ENCODE results near the gene THUMPD1.
"Not testable (repeated sequence)": the region's sequence is repeated elsewhere in the genome, so short reads cannot be mapped to it uniquely, and the experiment has no call there.

THUMPD1 gene, protein sequence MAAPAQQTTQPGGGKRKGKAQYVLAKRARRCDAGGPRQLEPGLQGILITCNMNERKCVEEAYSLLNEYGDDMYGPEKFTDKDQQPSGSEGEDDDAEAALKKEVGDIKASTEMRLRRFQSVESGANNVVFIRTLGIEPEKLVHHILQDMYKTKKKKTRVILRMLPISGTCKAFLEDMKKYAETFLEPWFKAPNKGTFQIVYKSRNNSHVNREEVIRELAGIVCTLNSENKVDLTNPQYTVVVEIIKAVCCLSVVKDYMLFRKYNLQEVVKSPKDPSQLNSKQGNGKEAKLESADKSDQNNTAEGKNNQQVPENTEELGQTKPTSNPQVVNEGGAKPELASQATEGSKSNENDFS

DNA sequence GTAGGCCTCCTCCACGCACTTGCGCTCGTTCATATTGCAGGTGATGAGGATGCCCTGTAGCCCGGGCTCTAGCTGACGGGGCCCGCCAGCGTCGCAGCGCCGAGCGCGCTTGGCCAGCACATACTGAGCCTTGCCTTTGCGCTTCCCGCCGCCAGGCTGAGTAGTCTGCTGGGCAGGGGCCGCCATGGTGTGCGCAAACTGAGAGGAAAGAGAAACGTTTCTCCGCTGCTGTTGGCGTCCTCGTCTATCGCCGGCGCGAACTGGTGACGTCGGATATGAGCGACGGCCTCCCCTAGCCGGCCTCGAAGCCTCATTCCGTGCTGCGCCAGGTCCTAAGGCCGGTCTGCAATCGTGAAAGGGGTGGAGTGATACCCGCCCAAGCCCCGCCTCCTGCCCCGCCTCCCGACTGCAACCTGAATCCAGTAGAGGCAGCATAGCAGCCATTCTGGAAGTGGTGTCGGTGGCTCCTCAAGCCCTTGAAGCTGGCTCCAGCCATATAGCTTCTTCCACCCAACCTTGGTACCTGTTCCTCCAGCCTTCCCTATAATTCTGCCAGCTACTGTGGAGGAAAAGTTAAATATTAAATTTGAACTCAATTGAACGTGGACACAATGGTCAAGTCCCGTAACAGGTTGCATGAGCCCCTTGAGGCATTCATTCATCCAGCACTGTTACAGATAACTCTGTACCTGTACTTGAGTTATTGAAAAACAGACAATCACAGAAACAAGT is at the start of gene THUMPD1:
THUMPD1 (minus strand) TSS at position 265 of the 732 bp plus-strand sequence; CDS start at position 186, 79 bp downstream.
- DNase-seq (ENCODE audit: low read depth): peak; percentile 98

DNA sequence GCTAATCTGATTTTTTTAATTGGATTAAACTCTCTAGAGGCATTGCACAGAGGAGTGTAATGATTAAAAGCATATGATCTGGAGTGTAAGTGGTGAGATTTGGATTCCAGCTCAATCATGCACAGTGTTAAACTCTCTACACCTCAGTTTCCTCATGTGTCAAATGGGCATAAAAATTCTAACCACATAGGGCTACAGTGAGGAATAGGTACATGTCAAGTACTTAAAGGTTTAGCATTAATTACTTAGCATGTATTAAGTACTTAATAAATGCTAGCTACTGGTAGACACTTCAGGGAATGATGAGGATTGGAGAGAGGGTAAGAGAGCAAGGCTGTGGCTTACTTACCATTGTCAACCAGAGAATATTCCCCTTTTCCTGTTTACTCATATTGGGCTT is 47.5 kb upstream of the THUMPD1 start:
- no peak for DNase-seq (ENCODE audit: low read depth)

DNA sequence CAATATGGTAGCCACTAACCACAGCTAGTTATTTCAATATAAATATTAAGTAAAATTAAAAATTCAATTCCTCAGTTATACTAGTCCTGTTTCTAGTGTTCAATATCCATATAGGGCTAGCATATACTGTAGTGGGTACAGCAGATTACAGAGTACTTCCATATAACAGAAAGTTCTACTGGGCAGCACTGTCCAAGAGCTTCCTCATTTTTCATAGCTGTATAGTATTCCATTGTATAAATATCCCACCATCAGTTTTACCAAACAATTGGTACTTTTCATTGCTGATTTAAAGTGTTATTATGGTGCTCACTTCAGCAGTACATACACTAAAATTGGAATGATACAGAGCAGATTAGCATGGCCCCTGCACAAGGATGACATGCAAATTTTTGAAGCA is 42.6 kb upstream of the THUMPD1 start:
- no peak for DNase-seq (ENCODE audit: low read depth)

DNA sequence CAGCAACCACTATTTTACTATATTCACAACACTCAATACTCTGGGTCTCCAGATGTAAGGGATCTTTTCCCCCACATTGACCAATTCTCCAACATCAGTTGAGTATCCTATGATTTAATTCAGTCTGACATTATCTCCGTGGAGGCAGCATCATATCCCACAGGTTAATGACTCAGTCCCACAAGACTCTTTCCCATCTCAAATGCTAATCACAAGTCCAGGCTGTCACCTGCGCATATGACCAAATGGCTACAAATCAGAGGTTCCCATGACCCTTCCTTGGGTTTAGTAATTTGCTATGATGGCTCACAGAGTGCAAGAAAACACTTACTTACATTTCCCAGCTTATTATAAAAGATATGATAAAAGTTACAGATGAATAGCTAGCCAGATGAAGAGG is 40.9 kb upstream of the THUMPD1 start:
- no peak for DNase-seq (ENCODE audit: low read depth)

DNA sequence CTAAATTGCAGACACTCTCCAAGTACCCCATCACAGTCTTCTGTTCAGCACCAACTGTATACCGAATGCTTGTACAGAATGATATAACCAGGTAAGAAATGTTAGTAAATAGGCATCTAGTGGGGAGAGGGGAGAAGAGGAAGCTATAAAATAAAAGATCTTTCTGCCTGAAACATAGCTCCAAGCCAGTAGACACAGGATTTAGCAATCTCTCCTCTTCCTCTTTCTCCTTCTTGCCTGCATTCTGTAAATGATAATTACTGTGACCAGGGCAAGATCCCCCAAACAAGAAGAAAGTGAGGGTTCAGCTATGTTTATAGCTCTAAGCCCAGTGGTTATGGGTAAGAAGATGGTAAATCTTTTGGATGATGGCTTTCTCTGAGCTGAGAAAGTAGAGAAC is 40.1 kb upstream of the THUMPD1 start:
- DNase-seq (ENCODE audit: low read depth): no peak

DNA sequence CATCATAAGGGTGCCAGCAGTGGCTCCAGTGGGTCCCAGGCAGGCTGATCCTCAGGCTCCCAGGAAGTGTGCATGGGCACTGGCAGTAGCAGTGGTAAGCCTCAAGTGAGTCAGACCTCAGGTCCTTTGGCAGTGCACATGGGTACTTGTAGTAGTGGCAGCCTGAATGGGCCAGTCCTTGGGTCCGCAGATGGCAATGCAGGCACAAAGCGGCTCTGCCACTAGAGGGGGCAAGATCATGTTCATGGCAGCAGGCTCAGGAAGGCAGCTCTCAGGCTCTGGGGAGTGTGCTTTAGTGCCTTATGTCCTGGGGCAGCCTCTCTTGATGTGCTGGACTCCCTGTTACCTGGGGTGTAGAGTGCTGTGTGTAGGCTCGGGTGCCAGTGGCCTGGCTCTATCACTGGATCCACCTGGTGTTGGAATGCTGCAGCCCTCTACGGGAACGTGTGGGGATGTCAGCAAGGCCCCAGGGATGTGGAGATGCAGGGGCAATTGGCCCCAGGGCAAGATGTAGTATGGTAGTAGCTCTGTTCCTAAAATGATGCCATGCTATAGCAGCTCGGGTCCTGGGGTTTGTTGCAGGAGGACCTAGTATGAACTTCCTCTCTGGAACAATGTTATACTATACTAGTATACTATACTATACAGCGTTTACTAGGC is 33.2 kb upstream of the THUMPD1 start:
- DNase-seq (ENCODE audit: low read depth): peak; percentile 39

DNA sequence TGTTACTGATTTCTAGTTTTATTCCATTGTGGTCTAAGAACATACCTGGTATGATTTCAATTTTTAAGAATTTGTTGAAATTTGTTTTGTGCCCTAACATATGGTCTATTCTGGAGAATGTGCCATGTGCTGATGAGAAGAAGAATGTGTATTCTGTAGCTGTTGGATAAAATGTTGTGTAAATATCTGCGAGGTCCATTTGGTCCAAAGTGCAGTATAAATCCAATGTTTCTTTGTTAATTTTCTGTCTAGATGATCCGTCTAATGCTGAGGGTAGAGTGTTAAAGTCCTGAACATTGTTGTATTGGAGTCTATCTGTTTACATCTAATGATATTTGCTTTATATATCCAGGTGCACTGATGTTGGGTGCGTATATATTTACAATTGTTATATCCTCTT is 32.1 kb upstream of the THUMPD1 start:
- DNase-seq (ENCODE audit: low read depth): no peak

DNA sequence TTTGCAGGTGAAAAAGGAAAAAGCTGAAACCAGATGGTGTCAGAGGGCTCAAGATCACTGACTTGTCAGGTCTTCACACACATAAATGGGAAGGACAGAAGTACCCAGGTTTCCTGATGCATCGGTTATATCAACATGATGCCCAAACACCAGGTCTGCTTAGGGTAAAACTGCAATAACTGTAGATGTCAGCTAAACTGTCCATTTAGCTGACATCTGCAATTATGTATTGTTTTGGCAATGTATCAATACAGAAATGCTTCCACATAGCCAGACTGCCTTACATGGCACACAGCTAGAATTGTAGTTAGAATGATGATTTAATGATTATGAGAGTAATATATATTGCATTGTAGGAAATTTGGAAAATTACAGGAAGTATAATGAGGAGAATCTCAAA is 27.2 kb upstream of the THUMPD1 start:
- DNase-seq (ENCODE audit: low read depth): no peak

DNA sequence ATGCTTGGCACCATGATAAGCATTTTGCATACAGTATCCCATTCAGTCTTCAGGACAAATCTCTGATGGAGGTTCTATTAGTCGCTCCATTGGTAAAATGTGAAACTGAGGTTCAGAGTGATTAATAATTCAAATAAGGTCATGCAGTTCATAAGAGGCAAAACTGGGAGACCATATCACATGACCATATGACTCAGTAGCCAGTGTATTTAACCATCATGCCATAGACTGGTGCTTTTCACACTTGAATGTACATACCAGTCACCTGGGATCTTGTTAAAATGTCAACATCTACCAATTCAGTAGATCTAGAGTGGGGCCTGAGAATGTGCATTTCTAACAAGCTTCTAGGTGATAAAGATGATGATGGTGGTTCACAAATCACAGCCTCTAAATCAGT is 26.5 kb upstream of the THUMPD1 start:
- no peak for DNase-seq (ENCODE audit: low read depth)

DNA sequence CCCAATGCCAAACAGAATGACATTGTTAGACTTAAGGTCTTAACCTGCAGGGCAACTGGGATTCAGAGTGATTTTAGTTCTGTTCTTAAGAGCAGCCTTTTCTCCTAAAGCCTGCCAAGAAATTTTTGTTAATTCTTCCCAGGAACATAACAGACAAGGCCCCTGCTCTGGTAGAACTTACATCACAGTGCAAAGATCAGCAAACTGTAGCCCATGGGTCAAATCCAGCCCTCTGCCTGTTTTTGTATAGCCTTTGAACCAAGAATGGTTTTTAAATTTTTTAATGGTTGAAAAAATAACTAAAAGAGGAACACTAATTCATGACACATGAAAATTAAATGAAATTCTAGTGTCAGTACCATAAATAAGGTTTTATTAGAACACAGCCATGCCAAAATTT is 26.0 kb upstream of the THUMPD1 start:
- no peak for DNase-seq (ENCODE audit: low read depth)

DNA sequence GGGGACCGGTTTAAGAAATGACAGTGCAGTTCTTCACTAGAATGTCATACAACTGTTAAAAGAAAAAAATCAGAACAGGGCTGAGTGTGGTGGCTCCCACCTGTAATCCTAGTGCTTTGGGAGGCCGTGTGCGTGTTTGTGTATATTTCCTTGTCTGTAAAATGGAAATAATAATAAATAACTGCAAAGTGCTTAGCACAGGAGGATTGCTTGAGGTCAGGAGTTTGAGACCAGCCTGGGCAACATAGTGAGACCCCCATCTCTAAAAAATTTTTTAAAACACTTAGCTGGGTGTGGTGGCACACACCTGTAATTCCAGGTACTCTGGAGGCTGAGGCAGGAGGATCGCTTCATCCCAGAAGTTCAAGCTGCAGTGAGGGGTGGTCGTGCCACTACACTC is 24.7 kb upstream of the THUMPD1 start:
- DNase-seq (ENCODE audit: low read depth): no peak

DNA sequence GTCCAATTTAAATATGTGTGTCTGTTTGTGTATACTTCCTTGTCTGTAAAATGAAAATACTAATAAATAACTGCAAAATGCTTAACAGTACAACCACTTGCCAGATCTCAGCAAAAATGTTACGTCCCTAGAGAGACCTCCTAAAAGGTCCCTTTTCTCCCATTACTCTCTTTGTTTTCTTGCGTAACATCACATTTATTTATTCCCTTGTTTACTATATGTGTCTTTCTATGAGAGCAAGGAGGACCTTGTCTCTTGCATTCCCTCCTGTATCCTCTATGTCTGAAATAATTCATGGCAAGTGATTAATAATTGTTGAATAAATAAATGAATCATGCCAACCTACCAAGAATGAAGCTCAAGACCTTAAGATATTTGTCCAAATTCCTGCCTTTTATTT is 24.1 kb upstream of the THUMPD1 start:
- no peak for DNase-seq (ENCODE audit: low read depth)

DNA sequence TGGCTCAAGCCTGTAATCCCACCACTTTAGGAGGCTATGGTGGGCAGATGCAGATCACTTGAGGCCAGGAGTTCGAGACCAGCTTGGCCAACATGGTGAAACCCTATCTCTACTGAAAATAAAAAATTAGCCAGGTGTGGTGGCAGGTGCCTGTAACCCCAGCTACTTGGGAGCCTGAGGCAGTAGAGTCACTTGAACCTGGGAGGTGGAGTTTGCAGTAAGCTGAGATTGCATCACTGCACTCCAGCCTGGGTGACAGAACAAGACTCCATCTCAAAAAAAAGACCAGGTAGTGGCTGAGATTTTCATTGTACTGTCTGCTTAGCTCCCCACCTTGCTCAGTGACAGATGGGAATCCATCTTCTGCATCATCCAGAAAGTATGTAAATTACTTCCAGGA is 22.8 kb upstream of the THUMPD1 start:
- DNase-seq (ENCODE audit: low read depth): not testable (repeated sequence)

DNA sequence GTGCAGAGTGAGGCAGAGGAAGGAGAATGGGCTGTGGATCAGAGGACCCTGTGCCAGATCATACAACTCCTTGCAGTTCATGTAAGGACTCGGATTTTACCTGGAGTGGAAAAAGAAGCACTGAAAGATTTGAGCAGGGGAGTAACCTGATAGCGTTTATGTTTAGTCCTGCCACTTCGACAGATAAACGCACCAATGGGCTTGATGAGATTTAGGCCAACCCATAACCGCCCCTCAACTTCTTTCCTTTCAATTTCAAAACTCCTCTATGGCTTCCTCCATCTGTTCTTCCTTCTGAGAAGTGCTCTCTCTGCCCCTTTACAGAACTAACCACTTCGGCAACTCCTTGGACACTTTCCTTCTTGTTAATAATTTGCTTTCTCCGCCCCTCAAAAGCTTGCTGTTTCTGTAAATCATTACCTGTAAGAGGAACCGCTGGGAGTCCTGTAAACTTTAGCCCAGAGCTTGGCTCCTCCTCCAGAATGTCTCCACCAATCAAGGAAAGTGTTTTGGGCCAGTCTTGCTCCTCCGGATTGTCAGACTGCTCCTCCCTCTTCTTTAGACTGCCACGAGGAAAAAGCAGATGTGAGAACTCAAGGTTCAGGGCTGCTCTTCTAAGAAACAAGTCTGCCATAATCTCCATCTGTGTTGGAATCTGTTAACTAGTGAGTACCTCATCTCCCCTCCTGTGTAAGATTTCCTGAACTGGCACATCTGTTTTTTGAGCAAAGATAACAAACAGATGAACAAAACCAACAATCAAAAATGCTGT is 22.0 kb upstream of the THUMPD1 start, which contains the start of gene ACSM3:
ACSM3 (plus strand) TSS at position 554 of the 772 bp plus-strand sequence. CDS start 6,021 bp downstream, outside the sequence.
- DNase-seq (ENCODE audit: low read depth): peak; percentile 36

DNA sequence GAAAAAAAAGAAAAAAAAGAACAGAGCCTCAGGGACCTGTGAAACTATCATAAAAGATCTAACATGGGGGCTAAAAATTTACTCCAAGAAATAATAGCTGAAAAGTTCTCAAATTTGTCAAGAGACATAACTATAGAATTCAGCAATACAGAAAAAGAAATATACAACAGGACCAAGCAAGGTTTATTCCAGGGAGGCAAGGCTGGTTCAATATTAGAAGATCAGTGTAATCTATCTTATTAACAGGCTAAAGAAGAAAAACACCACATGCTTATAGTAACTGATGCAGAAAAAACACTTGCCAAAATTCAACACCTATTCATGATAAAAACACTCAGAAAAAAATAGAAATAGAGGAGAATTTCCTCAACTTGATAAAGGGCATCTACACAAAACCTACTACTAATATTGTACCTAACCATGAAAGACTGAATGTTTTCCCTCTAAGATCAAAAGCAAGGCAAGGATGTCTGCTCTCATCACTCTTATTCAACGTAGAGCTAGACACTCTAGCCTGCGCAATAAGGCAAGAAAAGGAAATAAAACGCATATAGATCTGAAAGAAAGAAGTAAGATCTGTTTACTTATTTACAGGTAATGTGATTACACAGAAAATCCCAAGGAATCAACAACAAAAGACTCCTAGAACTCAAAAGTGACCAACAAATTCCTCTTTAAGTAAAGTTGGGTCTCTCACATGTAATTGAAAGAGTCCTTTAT is 20.9 kb upstream of the THUMPD1 start:
- no peak for DNase-seq (ENCODE audit: low read depth)

DNA sequence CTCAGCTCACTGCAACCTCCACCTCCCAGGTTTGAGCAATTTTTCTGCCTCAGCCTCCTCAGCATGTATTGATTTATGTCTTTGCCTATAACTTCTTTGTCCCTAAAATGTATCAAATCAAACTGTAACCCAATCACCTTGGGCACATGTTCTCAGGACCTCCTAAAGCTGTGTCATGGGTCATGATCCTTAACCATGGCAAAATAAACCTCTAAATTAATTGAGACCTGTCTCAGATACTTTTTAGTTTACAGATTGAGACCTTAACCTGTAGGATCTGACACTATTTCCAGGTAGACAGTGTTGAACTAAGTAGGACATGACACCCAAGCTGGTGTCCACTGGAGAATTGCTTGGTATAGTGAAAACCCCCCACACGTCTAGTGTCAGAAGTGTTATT is 19.6 kb upstream of the THUMPD1 start:
- DNase-seq (ENCODE audit: low read depth): no peak

DNA sequence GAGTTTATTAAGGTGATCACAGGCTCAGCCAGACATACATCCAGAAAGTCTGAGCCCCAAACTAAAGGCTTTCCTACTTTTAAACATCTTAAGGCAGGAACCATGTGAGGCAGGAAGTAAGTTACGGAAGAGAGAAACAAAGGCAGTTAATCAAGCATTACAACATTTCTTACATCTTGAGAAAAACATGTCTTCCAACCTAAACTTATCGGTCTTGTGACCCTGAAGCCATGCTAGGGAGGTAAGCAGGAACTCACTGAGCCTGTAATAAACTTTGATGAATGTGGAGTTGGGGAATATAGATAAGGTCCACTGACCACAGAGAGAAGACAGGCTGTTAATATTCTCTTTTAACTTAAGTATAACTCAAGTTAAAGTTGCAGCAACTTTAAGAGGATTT is 18.7 kb upstream of the THUMPD1 start:
- no peak for DNase-seq (ENCODE audit: low read depth)

DNA sequence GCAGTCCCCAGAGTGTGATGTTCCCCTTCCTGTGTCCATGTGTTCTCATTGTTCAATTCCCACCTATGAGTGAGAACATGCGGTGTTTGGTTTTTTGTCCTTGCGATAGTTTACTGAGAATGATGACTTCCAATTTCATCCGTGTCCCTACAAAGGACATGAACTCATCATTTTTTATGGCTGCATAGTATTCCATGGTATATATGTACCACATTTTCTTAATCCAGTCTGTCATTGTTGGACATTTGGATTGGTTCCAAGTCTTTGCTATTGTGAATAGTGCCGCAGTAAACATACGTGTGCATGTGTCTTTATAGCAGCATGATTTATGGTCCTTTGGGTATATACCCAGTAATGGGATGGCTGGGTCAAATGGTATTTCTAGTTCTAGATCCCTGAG is 14.2 kb upstream of the THUMPD1 start:
- DNase-seq (ENCODE audit: low read depth): not testable (repeated sequence)

DNA sequence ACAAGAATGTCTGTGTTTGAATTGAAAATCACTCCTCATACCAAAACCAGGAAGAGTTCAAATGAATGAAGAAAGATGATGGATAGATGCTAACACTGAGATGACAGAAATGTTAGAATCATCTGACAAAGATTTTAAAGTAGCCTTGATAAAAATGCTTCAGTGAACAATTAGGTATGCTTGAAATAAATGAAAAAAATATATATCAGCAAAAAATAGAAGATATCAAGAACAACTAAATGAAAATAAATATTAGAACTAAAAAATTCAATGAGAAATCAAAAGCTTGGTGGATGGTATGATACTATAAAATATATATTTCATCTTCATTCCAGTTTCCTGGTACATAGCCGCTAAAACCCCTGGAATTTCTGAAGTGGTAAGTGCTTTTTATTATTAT is 13.6 kb upstream of the THUMPD1 start:
- no peak for DNase-seq (ENCODE audit: low read depth)

DNA sequence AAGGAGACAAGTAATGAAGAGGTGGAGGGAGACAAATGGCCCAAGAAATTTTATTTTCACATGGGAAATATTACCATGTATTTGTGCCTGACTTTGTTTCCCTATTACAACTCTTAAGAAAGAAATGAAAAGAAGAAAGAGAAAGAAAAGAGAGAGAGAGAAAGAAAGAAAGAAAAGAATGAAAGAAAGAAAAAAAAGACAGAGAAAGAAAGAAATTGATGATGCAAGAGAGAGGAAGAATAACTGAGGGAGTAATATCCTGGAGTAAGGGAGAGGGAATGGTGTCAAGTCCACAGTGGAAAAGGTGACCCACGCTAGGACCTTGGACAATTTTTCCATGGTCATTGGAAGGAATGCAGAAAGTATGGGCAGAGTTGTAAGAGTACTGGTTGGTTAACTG is 12.1 kb upstream of the THUMPD1 start:
- no peak for DNase-seq (ENCODE audit: low read depth)

DNA sequence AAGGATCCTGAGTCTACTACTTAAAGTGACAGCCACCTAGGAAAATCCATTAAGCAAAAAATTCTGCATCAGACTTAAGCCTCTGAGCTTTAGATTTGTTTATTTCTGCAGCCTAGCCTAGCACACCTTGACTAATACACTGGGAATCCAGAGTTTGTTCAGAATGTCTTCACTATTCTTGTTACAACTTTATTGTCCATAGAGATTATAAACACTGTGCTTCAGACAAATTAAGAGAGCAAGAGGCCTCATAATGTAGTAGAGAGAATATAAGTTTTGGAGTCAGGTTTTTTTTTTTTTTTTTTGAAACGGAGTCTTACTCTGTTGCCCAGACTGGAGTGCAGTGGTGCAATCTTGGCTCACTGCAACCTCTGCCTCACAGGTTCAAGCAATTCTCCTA is 8.9 kb upstream of the THUMPD1 start:
- no peak for DNase-seq (ENCODE audit: low read depth)

DNA sequence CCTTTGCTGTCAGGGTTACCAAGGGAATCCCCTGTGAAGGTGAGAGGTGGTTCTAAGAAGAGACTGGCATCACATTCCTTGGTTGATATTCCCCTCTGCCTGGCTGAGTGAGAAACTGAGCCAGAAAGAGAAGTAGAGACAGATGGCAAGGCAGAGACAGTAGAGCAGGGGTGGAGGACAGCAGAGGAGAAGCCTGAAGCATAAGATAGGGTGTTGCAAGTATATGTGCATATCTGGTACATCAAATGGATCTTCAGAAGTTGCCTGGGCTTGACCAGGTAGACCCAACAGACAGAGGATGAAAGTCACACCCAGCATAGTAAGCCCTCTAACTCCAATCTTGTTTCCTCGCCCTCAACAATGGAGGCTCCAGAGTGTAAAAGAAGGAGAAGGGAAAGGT is 7.9 kb upstream of the THUMPD1 start:
- DNase-seq (ENCODE audit: low read depth): no peak

Data from activated T-cell treated with anti-CD3 and anti-CD28 coated beads for 1 hour (primary cell).